ENCODE data around the gene FRRS1L.

The FRRS1L gene

GRCh38 chr9:109162677-109163076 lies 4.4 kb downstream of the FRRS1L start:
- no peak for DNase-seq (ENCODE audit: low spot score)
- TF ChIP-seq CTCF (IDR thresholded peaks at IDR 0.05; ENCODE audit: extremely low read depth, missing control alignments) = no peak

GRCh38 chr9:109161471-109161870 lies 5.6 kb downstream of the FRRS1L start:
- no peak for TF ChIP-seq CTCF (IDR thresholded peaks at IDR 0.05; ENCODE audit: extremely low read depth, missing control alignments)
- DNase-seq (ENCODE audit: low spot score) = no peak

GRCh38 chr9:109159583-109159982 lies 7.5 kb downstream of the FRRS1L start:
- TF ChIP-seq CTCF (IDR thresholded peaks at IDR 0.05; ENCODE audit: extremely low read depth, missing control alignments) = no peak

GRCh38 chr9:109158651-109159050 lies 8.4 kb downstream of the FRRS1L start:
- no peak for DNase-seq (ENCODE audit: low spot score)
- TF ChIP-seq CTCF (IDR thresholded peaks at IDR 0.05; ENCODE audit: extremely low read depth, missing control alignments) = no peak

More at GRCh38 chr9:109159583-109159982, 7.5 kb downstream of the FRRS1L start:
- no peak for DNase-seq (ENCODE audit: low spot score)

GRCh38 chr9:109156708-109157107 lies 10.3 kb downstream of the FRRS1L start:
- TF ChIP-seq CTCF (IDR thresholded peaks at IDR 0.05; ENCODE audit: extremely low read depth, missing control alignments) = no peak
- no peak for DNase-seq (ENCODE audit: low spot score)

- TF ChIP-seq CTCF (IDR thresholded peaks at IDR 0.05; ENCODE audit: extremely low read depth, missing control alignments) = no peak
- DNase-seq (ENCODE audit: low spot score) = no peak
Observed at GRCh38 chr9:109150925-109151545, 16.0 kb downstream of the FRRS1L start.

GRCh38 chr9:109149722-109150121 lies 17.3 kb downstream of the FRRS1L start:
- DNase-seq (ENCODE audit: low spot score) = no peak
- no peak for TF ChIP-seq CTCF (IDR thresholded peaks at IDR 0.05; ENCODE audit: extremely low read depth, missing control alignments)

All from GM20000 (cell line).